ENCODE data around the gene TEAD1. TPM values are rescaled to one million over a fixed set of nuclear protein-coding genes. Genes with fewer than 3 reads are reported as not detected.

Gene TEAD1
- total and polyA plus RNA-seq, 9 of the 15 experiments (the other 6 are each of a cell fraction or from before 2014, with no cell fraction given) = 1.7 to 17.7 (median 10.8) TPM

DNA sequence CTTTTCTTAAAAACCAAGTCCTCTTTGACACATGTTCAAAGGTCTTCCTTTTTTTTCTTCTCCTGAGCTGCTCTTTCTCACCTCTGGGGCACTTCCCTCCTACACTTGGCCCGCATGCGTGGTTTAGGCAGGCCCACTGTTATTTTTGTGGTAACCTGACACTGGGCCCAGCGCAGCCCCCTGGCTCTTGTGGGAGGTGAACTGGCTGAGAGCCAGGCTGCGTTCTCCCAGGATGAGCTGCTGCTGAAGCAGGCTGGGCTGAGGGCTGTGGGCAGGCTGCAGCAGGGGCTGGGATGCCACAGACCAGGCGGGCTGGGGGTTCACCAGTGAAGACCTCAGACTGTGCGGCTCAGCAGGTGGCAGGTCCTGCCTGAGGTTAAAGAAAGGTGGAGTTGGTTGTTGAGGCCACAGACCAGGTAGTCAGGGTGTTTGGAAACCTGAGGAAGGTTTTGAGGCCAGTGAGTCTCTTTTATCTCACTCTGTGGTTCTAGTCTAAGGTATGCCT is 72.4 kb downstream of the TEAD1 start (continued):
- TF ChIP-seq, protein P1, sequence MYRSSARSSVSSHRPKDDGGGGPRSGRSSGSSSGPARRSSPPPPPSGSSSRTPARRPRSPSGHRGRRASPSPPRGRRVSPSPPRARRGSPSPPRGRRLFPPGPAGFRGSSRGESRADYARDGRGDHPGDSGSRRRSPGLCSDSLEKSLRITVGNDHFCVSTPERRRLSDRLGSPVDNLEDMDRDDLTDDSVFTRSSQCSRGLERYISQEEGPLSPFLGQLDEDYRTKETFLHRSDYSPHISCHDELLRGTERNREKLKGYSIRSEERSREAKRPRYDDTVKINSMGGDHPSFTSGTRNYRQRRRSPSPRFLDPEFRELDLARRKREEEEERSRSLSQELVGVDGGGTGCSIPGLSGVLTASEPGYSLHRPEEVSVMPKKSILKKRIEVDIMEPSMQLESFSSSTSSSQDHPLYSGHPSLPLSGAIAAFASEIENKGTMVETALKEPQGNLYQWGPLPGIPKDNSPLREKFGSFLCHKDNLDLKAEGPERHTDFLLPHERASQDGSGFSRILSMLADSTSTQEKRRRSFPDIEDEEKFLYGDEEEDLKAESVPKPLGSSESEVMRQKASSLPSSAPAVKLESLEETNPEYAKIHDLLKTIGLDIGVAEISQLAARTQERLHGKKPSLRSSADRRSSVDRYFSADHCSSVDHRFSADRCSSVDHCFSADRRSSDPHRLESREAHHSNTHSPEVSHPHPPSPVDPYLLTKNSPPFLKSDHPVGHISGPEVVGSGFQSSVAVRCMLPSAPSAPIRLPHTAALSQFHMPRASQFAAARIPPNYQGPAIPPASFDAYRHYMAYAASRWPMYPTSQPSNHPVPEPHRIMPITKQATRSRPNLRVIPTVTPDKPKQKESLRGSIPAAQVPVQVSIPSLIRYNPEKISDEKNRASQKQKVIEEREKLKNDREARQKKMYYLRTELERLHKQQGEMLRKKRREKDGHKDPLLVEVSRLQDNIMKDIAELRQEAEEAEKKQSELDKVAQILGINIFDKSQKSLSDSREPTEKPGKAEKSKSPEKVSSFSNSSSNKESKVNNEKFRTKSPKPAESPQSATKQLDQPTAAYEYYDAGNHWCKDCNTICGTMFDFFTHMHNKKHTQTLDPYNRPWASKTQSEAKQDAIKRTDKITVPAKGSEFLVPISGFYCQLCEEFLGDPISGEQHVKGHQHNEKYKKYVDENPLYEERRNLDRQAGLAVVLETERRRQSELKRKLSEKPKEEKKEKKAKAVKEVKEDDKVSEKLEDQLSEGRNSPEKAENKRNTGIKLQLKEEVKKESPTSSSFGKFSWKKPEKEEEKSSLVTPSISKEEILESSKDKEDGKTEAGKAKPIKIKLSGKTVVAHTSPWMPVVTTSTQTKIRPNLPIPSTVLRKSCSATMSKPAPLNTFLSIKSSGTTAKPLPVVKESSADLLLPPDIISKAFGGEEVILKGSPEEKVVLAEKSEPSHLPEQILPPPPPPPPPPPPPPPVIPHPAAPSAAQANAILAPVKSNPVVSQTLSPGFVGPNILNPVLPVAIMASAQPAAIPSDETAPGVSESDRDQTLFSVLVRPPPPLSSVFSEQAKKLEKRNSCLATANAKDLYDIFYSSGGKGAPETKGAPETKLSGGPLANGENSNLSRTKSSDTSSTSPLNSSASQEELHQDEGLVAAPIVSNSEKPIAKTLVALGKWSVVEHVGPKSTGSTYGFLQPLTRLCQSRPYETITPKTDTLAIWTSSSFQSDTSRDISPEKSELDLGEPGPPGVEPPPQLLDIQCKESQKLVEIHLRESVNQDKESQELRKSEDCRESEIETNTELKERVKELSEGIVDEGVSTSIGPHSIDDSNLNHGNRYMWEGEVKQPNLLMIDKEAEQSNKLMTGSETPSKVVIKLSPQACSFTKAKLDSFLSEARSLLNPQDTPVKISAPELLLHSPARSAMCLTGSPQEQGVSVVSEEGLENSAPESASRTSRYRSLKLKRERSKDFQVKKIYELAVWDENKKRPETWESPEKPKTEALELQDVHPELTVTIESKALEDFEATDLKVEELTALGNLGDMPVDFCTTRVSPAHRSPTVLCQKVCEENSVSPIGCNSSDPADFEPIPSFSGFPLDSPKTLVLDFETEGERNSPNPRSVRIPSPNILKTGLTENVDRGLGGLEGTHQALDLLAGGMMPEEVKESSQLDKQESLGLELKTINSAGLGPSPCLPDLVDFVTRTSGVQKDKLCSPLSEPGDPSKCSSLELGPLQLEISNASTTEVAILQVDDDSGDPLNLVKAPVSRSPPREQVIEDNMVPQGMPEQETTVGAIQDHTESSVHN (IDR thresholded peaks at IDR 0.05; ENCODE audit: borderline replicate concordance in 1 of 2, low read depth in 1 of 2) = no peak
- TF ChIP-seq RBM34 (IDR thresholded peaks at IDR 0.05; ENCODE audit: borderline replicate concordance, insufficient read depth, low read length) (no peak), E2F3 (CRISPR knock-in tag; IDR thresholded peaks at IDR 0.05) (no peak), ZBTB7A (IDR thresholded peaks at IDR 0.05; ENCODE audit: borderline replicate concordance, control insufficient read depth, low read depth, low read length) (peak; percentile 94; the same call in 1 of the 2 replicates), ZBTB17 (CRISPR knock-in tag; IDR thresholded peaks at IDR 0.05) (no peak), ZNF586 (CRISPR knock-in tag; conservative IDR thresholded peaks at IDR 0.05) (no peak), POLR2B (IDR thresholded peaks at IDR 0.05; ENCODE audit: low read depth, partially characterized antibody) (no peak), POLR2A (conservative IDR thresholded peaks at IDR 0.05) (no peak), STAT5B (CRISPR knock-in tag; IDR thresholded peaks at IDR 0.05) (no peak)
